NOMO-1 treated with DMSO at 0.1 percent for 48 hours (cell line): Measurements from ENCODE around the gene U2AF1L4.
"Not testable (repeated sequence)": the region's sequence is repeated elsewhere in the genome, so short reads cannot be mapped to it uniquely, and the experiment has no call there.

ENCODE experiments used
- DNase-seq: peaks from one replicate; lab custom pipeline; 2025; ENCODE audit not compliant: unreplicated experiment; lab: John Stamatoyannopoulos, UW

U2AF1L4 gene

GRCh38 chr19:35781650-35782049, 36.4 kb upstream of the U2AF1L4 start:
- no peak for DNase-seq

GRCh38 chr19:35780717-35781116, 35.5 kb upstream of the U2AF1L4 start:
- DNase-seq: no peak

- no peak for DNase-seq
Observed at GRCh38 chr19:35780058-35780457, 34.8 kb upstream of the U2AF1L4 start.

GRCh38 chr19:35779033-35779432, 33.8 kb upstream of the U2AF1L4 start:
- no peak for DNase-seq

- DNase-seq: no peak
Observed at GRCh38 chr19:35777961-35778360, 32.7 kb upstream of the U2AF1L4 start.

GRCh38 chr19:35777086-35777841, 32.0 kb upstream of the U2AF1L4 start:
- DNase-seq: no peak

GRCh38 chr19:35776102-35776788, 31.0 kb upstream of the U2AF1L4 start:
- no peak for DNase-seq

- DNase-seq: peak; percentile 98
Observed at GRCh38 chr19:35775298-35776101, 30.3 kb upstream of the U2AF1L4 start, which contains the start of gene ARHGAP33. Gene ARHGAP33 (plus strand): TSS chr19:35775564. CDS start chr19:35775659, 95 bp downstream.

GRCh38 chr19:35775046-35775297, 29.8 kb upstream of the U2AF1L4 start:
- no peak for DNase-seq

GRCh38 chr19:35774274-35775045, 29.2 kb upstream of the U2AF1L4 start:
- no peak for DNase-seq

- no peak for DNase-seq
Observed at GRCh38 chr19:35773020-35773806, 28.0 kb upstream of the U2AF1L4 start.

- DNase-seq: not testable (repeated sequence)
Observed at GRCh38 chr19:35772362-35772761, 27.1 kb upstream of the U2AF1L4 start.

GRCh38 chr19:35768082-35768421, 22.8 kb upstream of the U2AF1L4 start:
- no peak for DNase-seq

- DNase-seq: no peak
Observed at GRCh38 chr19:35767288-35768081, 22.3 kb upstream of the U2AF1L4 start.

GRCh38 chr19:35766571-35767104, 21.4 kb upstream of the U2AF1L4 start:
- DNase-seq: no peak

- DNase-seq: no peak
Observed at GRCh38 chr19:35764432-35765315, 19.5 kb upstream of the U2AF1L4 start.

GRCh38 chr19:35760711-35761349, 15.6 kb upstream of the U2AF1L4 start:
- no peak for DNase-seq

- no peak for DNase-seq
Observed at GRCh38 chr19:35759697-35760096, 14.5 kb upstream of the U2AF1L4 start.
